Bronchial epithelial cell (primary cell): ENCODE data around the gene S100A6. TPM values are rescaled to one million over a fixed set of nuclear protein-coding genes. Genes with fewer than 3 reads are reported as not detected.
A peak's percentile ranks its signal among the peaks of the same experiment; 100 is the strongest.

Experiments
- DNase-seq: peaks from one replicate; pipeline ENCODE4 v3.0.0-alpha.2; 2010; ENCODE audit warnings: low read depth
- FAIRE-seq: peaks from 2 replicates; lab custom pipeline; 2011; peaks lifted over from hg19 to GRCh38; lab: Jason Lieb, UNC
- H3K27me3 ChIP-seq: 2 replicates; pipeline ENCODE4 v1.5.1; 2011; ENCODE audit warnings: low read length; ENCODE audit not compliant: control insufficient read depth, insufficient read depth
- H3K36me3 ChIP-seq: 2 replicates; pipeline ENCODE4 v1.5.1; 2011; ENCODE audit warnings: low read length; ENCODE audit not compliant: control insufficient read depth, insufficient read depth
- H3K4me3 ChIP-seq: 2 replicates; pipeline ENCODE4 v1.5.1; 2011; ENCODE audit warnings: mild to moderate bottlenecking, low read depth, low read length, control low read depth
- total RNA-seq: library from RNA; depleted of rRNA; stranded (reverse); fragments of >200 nt; gene quantifications from 2 replicates; pipeline ENCODE4 v1.2.1, GENCODE V29; 2014
- TF ChIP-seq, protein P1 (sequence below): IDR thresholded peaks from 2 replicates; pipeline ENCODE4 v1.5.1; 2011; ENCODE audit warnings: mild to moderate bottlenecking, moderate library complexity, low read length, control low read depth, inconsistent platforms; ENCODE audit not compliant: insufficient read depth, severe bottlenecking

S100A6 gene
- total RNA-seq, 1 donor from 2014 or later = 2,948 TPM

DNA sequence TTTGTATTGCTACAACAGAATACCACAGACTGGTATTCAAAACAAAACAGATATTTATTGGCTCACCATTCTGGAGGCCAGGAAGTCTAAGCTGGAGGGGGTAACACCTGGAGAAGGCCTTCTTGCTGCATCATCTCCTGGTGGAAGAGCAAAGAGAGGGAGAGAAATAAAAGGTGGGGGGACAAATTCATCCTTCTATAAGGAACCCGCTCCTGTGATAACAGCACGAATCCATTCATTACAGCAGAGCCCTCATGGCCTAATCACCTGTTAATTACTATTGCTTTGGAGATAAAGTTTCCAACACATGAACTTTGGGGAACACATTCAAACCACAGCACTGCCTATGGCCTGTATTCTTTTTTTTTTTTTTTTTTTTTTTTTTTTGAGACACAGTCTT, 24.4 kb upstream of the S100A6 start:
- FAIRE-seq (no peak), DNase-seq (peak; percentile 79)
- Histone ChIP-seq H3K36me3 (peaks cover 4% of the 10 kb centered on the region), H3K4me3 (no peak overlapping the region), H3K27me3 (no peaks in the 10 kb centered on the region)
- TF ChIP-seq, protein P1, sequence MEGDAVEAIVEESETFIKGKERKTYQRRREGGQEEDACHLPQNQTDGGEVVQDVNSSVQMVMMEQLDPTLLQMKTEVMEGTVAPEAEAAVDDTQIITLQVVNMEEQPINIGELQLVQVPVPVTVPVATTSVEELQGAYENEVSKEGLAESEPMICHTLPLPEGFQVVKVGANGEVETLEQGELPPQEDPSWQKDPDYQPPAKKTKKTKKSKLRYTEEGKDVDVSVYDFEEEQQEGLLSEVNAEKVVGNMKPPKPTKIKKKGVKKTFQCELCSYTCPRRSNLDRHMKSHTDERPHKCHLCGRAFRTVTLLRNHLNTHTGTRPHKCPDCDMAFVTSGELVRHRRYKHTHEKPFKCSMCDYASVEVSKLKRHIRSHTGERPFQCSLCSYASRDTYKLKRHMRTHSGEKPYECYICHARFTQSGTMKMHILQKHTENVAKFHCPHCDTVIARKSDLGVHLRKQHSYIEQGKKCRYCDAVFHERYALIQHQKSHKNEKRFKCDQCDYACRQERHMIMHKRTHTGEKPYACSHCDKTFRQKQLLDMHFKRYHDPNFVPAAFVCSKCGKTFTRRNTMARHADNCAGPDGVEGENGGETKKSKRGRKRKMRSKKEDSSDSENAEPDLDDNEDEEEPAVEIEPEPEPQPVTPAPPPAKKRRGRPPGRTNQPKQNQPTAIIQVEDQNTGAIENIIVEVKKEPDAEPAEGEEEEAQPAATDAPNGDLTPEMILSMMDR = no peak

DNA sequence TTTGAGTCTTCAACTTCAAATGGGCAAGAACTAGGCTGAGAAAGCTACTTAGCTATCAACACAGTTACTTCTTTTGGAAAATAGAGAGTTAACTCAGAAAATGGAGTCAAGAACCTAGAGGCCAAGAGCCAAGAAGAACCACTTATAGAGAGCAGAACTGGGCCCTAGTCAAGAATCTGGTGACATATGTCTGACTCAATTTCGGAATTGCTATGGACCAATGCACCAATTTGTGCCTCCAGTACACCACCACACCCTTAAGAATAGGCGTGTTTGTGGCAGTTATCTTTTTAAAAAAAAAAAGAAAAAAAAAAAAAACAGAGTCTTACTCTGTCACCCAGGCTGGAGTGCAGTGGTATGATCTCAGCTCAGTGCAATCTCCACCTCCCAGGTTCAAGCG, 22.1 kb upstream of the S100A6 start:
- no peak for DNase-seq
- Histone ChIP-seq H3K36me3 (peaks cover 10% of the 10 kb centered on the region), H3K27me3 (no peaks in the 10 kb centered on the region), H3K4me3 (no peak overlapping the region)
- TF ChIP-seq, protein P1 = no peak
- FAIRE-seq = no peak

DNA sequence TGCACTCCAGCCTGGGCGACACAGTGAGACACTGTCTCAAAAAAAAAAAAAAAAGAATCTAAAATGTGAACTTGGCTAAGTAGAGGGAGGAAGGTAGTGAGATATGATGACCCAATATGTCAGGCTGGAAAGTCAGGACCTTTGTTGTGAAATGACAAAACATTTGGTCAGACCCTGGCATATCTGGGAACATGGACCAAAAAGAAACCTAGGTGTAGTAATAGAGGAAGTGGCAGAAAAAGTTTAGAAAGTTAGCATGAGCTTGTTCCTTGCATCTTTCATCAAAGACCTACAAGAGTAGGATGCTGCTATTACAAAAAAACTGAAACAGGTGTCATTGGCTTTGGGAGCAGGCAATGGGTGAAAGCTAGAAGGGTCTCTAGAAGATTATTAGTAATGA, 20.6 kb upstream of the S100A6 start:
- Histone ChIP-seq H3K27me3 (no peaks in the 10 kb centered on the region), H3K36me3 (peaks cover 10% of the 10 kb centered on the region), H3K4me3 (no peak overlapping the region)
- DNase-seq (no peak), FAIRE-seq (no peak)
- TF ChIP-seq, protein P1 = no peak

DNA sequence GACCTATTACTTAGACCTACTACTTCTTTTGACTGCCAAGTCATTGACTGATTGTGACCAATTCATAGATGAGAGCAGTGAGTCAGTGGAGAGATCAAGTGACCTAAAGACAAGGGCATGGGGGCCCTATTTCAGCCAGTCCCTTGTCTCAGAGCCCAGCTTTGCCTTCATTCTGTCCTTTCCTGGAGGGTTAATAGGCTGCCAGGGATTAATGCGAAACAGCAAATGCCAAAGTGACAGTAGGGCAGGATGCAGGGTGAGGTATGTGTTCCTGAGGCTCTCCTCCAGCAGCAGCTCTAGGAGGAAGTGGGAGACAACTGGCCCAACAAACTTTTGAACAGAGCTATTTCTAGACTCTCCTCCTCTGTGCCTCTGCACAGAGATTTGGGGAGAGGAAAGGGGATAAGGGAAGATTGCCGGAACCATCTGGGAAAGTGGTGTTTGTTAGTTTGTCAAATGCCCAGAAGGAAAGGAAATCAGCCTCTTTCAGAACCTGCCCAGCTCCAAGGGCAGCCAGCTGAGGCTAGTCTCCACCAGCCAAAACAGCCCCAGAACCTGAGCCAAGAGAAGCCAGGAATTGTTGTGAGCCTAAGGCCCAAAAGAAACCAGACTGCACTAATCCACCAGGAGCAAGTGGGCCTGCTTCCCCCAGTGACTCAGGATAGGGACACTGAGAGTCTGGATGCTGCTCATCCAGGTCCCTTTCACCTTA, 18.2 kb upstream of the S100A6 start:
- H3K27me3 ChIP-seq = no peaks in the 10 kb centered on the region
- peaks cover 14% of the 10 kb centered on the region for H3K36me3 ChIP-seq
- H3K4me3 ChIP-seq = no peak overlapping the region
- TF ChIP-seq, protein P1 = no peak
- DNase-seq = no peak
- peak; percentile 32 for FAIRE-seq

DNA sequence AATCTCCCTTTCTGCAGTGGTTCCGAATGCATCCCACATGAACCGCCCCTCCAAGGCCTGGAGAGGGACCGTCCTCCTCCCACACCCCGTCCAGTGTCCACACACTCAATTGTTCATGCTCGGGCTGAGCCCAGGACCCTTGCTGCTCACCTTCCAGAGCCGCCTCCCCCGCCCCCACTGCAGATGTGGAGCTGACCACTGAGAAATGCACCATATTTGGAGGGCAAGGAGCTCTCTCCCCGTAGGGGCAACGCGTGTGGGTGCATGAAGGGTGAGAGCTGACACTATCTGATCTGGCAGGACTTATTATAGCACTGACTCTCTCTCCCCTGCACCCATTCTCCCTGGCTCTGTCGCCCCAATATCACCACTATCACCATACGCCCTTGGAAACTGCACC, 17.3 kb upstream of the S100A6 start:
- TF ChIP-seq, protein P1 = no peak
- Histone ChIP-seq H3K36me3 (peaks cover 14% of the 10 kb centered on the region), H3K27me3 (no peaks in the 10 kb centered on the region), H3K4me3 (no peak overlapping the region)
- no peak for FAIRE-seq
- DNase-seq = no peak

DNA sequence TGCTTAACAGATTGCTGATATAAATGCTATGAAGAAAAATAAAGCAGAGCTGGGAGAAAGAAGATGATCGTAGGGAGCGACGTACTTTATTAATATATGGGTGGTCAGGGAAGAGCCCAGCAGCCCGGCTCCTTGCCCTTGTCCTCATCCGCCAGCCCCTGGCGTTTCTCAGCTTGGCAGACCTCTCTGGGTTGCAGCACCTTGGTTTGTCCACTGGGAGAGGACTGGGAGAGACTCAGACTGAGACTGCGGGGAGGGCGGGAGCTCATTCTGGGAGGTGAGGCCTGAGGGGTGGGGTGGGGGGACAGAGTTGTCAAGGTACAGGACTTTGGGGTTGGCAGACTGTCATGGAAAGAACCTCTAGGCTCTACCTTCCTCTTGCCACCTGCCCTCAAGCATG, 16.5 kb upstream of the S100A6 start:
- FAIRE-seq (no peak), DNase-seq (no peak)
- Histone ChIP-seq H3K4me3 (no peak overlapping the region), H3K27me3 (no peaks in the 10 kb centered on the region), H3K36me3 (peaks cover 16% of the 10 kb centered on the region)
- TF ChIP-seq, protein P1 = peak; percentile 12
